GM19395 (cell line): Measurements from ENCODE around the gene REN.

ENCODE experiments used
- ATAC-seq: cut with Tn5 transposase; IDR thresholded peaks from one replicate; pipeline ENCODE4 v1.9.1; 2021; ENCODE audit warnings: mild to moderate bottlenecking, moderate library complexity; ENCODE audit not compliant: unreplicated experiment

REN gene

DNA sequence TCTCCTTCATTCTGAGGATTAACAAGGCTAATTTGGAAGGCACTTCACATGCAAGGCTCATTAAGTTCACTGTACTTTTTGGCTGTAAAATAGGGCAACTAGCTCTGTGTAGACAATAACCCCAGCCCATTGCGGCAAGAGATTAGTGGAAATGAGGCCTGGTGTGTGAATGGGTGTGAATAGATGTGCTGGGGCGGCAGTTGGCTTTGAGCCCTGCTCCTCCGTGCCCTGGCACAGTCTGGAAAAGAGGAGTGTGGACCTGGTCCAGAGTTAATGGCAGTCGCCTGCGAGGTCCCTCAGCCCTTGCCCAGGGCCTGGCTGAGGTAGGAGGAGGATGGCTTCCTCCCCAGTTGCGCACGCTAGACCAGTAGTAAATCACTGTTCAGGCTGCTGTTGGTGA lies 25.3 kb upstream of the REN start:
- no peak for ATAC-seq

DNA sequence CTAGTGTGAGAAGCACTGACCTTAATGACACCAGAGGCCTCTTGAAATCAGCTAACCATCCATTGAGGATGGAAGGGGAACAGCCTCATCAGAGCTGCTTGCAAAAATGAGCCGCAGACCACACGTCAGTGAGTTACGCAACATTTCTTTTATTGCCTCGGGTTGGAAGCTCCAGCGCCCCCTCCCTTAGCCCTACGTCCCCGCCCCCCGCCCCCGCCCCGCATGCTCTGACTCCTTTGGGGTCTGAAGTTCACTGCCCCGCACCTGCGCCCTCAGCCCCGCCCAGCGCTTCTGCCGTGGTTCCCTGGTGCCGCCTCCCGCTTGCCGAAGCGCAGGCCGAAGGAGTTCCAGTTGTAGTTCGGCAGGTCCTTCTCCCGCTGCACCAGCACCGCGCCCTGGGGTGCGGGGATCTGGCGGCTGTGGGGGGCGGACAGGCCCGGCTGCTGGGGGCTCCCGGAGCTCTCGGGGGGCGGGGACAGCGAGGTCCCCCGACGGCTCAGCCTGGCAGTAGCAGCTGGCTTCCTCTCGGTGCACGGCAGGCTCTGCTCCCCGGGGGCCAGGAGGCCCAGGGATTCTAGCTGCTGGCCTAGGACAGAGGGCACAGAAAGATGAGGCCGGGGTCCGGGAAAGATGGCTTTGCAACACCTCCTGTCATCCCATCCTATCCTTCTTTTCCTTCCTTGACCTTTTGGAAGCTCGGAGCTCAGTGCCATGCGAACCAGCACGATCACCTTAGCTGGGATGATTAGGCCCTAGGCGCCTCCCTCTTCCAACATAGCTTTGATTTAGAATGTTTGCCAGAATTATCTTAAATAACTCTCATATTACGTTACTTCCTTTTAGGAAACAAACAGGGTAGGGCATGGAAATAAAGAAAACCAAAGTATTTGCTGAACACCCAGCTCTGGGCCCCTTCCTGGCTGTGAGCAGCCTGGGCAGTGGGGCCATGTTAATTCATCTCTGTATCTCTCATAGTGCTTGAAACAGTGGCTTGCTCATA lies 24.4 kb upstream of the REN start:
- no peak for ATAC-seq

DNA sequence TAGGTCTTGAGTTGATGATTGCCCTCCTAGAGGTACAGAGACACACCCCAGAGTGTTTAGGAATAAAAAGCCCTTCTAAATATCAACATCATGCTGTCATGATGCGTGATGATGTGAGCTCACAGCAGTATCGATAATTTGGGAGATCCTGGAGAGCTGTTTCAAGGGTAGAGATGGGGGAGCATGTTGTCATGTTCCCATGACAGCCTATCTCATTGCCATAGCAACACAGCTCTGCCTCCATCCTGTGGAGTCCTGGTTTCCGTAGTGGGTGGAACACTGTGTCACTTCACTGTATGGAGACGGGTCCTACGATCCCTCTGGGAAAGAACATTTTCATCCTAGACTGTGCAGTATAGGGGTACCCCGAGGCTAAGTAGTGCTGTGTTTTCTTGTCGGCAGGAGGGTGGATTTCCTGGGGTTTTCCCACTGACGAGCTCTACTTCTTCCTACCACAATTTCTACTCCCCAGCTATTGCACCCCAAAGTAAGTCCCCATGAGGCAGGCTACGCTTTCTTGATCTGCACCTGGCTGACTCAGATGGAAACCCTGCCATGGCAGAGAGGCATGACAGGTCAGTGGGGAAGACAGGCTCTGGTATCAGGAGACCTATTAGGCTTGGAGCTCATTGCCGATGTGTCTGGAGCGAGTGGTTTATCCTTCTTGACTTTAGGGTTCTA lies 23.0 kb upstream of the REN start:
- no peak for ATAC-seq

DNA sequence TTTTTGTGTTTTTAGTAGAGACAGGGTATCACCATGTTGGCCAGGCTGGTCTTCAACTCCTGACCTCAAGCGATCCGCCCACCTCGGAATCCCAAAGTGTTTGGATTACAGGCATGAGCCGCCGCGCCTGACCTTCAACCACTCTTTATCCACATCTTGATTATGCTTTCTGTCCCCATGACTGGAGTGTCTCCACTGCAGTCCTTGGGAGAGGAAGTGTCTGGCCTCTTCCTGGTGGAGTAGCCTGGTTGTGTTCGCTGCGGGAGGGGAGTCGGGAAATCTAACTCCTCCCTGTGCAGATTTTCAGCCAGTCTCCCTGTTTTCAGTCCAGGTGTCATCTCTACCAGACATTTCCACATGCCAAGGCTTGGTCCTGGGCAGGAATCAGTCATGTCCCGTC lies 20.5 kb upstream of the REN start:
- no peak for ATAC-seq

DNA sequence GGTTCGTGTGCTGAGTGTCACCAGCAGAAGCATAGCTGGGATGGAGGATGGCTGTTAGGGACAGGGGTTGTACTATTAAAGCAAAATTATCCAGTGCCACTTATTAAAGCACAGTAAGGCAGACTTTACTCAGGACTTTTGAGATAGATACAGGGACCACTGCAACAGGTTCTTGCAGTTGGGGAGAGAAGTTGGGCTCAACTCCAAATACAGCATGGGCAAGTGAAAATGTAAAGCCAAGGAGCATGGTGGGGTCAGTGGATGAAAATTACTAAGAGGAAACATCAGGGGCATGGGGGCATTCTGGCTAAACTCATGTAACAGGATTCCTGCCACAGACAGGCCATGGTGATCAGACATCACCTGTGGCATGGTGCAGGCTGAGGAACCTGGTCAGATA lies 15.0 kb upstream of the REN start:
- ATAC-seq = no peak

DNA sequence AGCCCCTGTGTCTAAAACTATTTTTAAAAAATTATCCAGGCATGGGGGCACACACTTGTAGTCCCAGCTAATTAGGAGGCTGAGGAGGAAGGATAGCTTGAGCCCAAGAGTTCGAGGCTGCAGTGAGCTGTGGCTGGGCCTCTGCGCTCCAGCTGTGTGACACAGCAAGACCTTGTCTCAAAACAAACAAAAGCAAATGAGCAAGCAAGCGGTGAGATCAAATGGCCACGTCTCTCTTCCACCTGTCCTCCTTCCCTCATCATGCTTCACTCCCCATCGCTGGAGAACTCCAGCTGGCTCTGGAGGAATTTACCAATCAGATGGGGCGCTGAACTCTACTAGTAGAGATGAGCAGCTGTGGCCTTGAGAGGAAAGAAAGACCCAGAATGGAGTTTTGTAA lies 14.0 kb upstream of the REN start:
- ATAC-seq = no peak

DNA sequence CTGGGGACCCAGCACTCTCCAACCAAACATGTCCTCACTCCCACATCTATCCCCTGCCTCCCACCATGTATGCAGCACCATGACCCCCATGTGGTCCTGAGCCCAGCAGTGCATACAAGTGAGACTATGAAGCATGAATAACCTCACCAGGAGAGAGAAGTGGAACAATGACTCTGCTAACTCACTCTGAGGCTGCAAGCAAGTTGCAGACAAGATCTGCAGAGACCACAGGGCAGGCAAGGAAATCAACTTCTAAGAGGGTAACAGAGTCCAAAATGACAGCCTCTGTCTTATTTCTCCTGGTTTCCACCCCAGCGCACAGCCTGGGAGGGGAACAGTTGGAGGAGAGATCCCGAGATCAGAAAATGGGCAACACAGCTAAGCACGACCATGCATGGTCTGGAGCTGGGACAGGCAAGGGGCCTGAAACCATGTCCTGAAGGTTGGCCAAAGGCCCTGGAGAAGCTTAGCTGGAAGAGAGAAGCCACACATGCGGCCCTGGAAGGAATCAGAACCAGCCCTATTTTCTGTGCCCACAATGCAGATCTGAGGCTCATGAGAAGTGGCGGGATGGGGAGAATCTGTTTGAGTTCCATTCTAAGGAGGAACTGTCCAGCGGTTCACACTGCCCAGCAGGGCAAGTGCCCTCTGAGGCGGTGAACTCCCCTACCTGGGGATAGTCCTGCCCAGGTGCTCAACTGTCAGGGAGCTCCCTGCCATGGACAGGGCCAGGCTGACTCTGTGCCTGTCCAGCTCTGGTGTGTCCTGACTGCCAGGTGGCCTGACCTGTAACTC lies 12.5 kb upstream of the REN start:
- no peak for ATAC-seq

DNA sequence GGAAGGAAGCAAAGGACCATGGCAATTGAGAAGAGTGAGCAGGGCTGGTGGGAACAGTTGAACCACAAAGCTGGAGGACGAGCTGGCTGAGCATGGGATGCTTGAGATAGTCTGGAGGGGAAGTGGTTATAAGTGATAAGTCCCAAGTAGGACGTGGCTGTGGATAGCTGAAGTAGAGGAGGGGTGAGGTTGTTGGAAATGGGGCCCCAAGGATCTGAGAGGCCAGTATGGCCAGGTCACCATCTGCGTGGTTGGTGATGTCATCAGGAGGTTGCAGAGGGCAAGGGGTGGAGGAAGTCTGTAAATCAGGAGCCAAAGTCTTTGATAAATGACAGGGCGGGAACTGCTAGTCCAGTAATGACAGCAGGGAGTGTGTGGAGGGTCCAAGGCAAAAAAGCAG lies 11.0 kb upstream of the REN start:
- ATAC-seq = no peak

DNA sequence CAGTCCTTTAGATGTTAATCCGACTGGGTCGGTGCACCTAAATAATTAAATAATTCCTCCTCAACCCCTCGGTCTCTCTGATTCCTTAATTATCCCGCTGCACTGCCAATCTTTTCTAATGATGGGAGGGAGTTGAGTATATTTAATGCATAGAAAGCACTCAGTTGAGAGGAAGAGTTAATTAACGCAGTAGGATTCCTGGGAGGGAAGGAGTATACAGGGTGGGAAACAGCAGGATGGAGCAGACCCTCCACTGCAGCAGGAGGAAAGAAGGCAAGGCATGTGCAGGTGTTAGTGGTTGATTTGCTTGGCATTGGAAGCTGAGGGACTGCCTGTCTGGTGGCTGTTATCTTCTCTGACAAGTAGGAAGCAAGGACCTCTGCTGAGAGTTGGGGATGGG lies 9.9 kb upstream of the REN start:
- no peak for ATAC-seq

DNA sequence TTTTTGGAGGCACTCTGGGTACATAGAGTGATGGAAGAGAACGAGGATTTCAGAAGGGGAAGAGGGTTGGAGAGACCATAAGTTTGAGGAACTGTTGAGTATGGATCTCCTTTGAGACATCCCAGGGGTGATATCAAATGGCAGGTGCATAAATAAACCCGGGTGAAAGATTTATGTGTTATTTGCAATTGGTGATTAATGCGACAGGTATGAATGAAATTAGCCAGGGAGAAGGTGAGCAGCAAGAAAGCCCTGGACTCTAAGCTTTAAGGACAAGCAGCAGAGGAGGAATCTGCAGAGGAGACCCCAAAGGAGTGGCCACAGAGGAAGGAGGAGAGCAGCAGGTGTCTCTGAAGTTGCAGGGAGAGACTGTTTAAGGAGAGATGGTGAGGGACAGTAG lies 8.8 kb upstream of the REN start:
- no peak for ATAC-seq

DNA sequence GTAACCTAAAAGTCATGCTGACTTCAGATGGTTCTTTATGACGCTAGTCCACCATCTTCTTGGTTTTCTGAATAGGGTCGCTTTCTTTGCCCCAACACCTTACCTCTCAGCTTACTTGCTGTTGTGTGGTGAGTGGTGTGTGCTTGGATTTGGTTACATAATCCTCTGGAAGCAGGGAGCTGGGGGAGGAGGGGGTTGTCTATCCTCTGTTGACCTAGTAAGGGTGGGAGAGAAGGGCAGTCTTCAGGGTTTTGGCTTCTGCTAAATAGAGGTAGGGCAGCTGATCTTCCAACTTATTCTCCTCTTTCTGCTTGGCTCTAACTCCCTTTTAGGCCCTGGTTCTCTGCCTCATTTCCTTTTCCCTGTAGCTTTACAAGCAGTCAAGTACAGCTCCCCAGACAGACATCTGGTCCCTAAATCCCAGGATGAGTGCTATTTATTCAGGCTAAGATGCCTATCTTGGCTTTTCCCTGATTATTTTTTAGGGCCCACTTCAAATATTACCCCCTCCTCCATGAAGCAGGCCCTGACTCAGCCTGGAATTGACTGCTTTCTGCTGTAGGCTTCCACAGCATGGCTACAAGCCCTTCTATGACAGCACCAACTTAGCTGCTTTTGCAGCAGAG lies 6.4 kb upstream of the REN start:
- ATAC-seq = no peak

DNA sequence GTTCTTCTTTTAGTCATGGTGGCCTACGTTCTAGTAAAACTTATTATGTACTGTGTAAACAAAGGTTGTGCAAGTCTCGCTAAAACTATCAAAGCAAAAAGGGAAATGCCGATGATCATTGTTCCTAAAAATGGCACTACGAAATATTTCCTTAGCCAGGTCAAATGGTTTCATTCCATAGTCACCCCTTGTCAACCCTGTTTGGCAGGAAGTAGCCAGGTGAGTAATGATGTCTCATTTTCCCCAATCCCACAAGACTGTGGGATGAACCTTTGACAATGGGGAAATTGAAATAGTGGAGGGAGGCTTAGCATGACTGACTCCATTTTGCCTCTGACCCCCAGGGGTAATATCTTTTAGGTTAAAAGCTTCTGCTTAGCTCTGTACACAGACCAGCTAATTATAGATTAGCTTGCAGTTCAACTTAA lies 5.6 kb upstream of the REN start:
- no peak for ATAC-seq

DNA sequence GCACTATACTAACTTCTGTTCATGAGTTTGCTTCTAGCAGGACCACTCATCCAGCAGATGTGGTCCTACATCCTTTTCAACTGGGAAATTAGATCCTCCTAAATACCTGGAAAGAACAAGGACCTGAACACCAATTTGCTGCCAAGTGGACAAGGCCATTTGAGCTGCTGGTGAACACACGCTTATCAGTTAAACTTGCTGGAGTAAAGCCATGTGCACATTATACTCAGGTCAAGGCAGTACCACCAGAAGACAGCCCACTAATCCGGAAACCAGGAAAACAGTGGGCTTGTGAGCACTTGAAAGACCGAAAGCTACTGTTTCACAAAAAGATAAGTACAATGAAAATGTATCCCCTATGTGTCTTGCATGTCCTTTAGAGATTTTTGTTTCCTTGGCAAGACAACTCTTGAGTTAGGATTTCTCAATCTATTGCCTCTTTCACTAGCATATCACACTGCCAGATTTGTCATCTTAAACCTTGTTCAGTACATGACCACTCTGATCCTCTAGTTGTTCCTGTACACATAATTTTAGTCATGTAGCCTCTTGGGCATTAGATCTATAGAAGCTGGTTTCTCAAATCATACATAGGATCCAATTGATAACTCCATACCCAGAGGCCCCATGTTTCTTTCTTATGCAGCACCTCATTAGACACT lies 4.5 kb upstream of the REN start:
- no peak for ATAC-seq

DNA sequence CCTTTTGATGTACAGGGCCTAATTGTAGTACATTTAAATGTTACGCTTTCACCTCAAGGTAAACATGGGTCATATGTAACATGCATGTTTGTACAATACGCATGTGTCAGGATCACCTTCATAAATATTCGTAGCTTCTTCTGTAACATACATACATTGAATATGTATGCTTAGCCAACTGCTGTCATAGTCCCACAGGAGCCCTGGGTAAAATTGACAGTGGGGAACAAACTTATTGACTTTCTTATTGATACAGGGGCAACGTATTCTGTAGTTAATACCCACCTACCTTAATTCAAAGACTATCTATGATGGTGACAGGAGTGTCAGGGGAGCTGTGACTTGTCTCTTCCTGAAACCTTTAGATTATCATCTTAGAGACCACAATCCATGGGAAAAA lies 3.7 kb upstream of the REN start:
- ATAC-seq = no peak

DNA sequence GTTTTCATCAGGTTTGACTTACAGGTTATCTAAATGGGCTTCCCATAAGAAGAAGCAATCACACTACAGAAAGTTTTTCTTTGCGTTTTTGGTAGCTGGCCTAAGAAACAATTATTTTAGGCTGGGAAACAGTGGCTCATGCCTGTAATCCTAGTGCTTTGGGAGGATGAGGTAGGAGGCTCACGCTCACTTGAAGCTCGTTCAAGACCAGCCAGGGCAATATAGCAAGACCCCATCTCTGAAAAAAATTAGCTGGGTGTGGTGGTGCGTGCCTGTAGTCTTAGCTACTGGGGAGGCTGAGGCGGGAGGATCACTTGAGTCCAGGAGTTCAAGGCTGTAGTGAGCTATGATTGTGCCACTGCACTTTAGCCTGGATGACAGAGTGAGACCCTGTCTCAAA lies 1.6 kb upstream of the REN start:
- no peak for ATAC-seq

DNA sequence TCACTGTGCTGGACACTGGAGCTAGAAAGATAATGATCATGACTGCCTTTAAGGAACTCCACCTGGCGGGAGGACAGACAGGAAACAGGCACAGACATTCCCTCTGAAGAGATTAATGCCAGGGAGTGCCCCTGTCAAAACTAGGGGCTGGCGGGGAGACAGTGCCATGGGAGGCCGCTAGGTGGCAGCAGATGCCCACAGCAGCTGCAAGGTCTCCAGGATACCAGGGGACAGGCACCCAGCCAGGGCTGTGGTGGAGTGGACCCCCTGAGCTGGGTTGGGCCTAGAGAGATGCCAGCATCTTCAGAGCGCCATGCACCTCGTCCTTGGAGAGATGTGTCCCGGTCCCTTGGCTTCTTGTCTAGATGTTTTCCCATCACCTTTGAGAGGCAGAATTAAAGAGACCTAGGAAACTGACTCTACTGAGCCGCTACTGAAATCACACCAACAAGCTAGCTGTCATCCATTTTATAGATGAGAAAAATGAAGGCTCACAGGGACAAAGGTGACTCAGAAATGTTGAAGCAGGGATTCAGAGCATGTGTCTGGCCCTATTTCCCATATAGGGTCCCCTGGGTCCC lies 3.6 kb downstream of the REN start:
- ATAC-seq = no peak

DNA sequence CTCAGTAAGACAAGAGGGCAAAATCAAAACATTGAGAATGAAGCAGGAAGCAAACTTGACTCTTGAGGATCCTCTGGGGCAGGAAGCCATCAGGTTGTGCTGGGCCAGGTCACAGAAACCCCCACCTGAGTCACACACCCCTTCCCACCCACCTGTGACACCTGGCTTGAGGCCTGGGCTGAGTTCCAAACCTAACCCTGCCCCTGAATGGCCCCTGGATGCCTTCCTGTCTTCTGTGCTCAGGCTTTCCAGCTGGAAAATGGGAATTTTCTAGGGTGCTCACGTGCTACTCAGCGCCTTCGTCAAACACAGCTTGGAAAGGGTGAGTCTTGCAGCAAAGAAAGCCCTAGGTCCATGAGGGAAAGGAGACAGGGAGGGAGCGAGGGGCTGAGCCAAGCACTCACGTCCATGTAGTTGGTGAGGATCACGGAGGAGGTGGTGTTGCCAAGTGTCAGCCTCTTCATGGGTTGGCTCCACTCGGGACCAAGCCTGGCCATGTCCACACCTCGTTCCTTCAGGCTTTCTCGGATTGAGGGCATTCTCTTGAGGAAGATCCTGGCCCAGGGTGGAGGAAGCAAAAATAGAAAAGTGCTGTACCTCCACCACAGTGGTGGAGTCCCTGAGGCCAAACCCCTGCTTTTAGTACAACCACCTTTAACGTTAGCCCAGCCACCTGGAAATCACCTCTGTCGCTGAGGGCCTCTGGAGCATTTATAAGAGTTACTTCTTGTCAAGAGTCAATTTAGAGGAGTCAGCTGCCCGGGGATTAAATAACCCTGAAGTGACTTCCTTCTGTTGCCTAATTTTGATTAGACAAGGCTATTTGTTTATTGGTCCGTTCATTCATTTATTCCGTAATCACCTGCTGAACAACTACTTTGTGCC lies 4.3 kb downstream of the REN start:
- ATAC-seq = no peak

DNA sequence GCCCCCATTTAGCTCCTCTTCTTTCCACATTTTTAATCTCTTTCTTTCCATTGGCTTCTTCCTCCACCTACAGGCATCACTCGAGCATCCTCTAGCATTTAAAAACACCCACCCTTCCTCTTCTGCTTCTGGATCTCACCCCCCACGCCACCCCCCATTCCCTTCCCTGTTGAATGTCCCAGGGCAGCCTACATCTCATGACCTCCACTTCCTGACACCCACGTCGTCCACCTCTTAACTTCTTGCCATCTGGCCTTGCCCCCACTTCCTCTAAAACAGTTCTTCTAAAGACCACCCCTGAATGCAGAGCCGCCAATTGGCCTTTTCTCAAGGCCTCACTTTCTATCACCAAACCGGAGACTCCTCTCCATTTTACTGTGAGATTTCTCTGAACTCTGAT lies 8.2 kb downstream of the REN start:
- no peak for ATAC-seq

DNA sequence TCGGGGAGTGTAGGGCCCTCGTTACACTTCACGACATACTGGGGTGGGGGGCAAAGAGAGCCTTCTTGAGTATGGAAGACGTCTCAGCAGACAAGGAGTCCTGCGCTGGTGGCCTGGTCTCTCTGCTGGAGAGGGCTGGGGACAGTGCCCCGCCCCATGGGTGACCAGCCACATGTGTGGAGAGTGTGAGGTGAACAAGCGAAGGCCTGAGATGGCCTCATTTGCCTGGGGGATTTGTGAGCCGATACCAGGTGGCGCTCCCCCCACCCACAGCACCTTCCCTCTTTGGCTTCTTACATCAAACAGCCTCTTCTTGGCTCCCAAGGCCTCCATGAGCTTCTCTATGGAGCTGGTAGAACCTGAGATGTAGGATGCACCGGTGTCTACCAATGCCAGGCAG lies 10.3 kb downstream of the REN start:
- no peak for ATAC-seq
